Panc1 (cell line): Measurements from ENCODE around the gene GEN1.

Experiments
- CTCF ChIP-seq: fragments of 450-650 bp; IDR thresholded peaks from 2 replicates; pipeline ENCODE4 v1.5.1; 2017; ENCODE audit warnings: mild to moderate bottlenecking
- REST ChIP-seq, 2 experiments: IDR thresholded peaks; 2 replicates each; pipeline ENCODE4 v1.6.1; 2011 to 2012; ENCODE audit warnings: low read depth in 2 of 2, control low read depth in 1 of 2, low read length in 1 of 2, mild to moderate bottlenecking in 1 of 2, moderate library complexity in 1 of 2; ENCODE audit not compliant: insufficient read depth in 1 of 2

GRCh38 chr2:17803497-17803896, 49.6 kb downstream of the GEN1 start:
- TF ChIP-seq CTCF (no peak), REST (IDR thresholded peaks at IDR 0.05; ENCODE audit: insufficient read depth in 1 of 2, low read depth in 2 of 2, low read length in 1 of 2) (no peak)
